Kidney glomerular epithelial cell (primary cell): ENCODE measurements around the gene USP34.
"Not testable (repeated sequence)": the region's sequence is repeated elsewhere in the genome, so short reads cannot be mapped to it uniquely, and the experiment has no call there.

ENCODE experiments used
- DNase-seq: peaks from one replicate; lab custom pipeline; 2025; lab: John Stamatoyannopoulos, UW

Gene USP34

DNA sequence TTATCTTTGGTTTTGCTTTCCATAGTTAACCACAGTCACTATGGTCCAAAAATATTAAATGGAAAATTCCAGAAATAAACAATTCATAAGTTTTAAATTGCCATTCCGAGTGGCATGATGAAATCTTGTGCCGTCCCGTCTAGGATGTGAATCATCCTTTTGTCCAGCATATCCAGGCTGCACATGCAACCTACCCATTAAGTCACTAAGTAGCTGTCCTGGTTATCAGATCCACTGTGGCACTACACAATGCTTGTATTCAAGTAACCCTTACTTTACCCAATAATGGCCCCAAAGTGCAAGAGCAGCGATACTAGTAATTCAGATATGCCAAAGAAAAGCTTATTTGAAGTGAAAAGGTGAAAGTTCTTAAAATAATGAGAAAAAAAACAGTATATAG lies 10.7 kb downstream of the USP34 start:
- peak; percentile 25 for DNase-seq

DNA sequence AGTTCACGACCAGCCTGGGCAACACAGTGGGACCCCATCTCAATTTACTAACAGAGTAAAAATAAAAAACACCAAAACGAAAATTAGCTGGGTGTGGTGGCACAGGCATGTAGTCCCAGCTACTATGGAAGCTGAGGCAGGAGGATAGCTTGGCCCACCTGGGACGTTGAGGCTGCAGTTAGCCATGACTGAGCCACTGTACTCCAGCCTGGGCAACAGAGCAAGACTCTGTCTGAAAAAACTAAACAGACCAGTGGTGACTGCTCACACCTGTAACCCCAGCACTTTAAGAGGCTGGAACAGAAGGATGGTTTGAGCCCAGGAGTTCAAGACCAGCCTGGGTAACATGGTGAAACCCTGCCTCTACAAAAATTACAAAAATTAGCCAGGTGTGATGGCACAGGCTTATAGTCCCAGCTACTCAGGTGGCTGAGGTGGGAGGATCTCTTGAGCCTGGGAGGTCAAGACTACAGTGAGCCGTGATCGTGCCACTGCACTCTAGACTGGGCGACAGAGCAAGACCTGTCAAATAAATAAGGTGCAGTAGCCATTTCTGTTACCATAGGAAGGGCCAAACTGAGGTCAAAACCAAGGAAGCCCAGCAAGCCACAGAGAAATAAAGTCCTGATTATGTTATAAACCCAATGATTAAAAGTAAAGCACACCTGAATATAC lies 14.0 kb downstream of the USP34 start:
- no peak for DNase-seq

DNA sequence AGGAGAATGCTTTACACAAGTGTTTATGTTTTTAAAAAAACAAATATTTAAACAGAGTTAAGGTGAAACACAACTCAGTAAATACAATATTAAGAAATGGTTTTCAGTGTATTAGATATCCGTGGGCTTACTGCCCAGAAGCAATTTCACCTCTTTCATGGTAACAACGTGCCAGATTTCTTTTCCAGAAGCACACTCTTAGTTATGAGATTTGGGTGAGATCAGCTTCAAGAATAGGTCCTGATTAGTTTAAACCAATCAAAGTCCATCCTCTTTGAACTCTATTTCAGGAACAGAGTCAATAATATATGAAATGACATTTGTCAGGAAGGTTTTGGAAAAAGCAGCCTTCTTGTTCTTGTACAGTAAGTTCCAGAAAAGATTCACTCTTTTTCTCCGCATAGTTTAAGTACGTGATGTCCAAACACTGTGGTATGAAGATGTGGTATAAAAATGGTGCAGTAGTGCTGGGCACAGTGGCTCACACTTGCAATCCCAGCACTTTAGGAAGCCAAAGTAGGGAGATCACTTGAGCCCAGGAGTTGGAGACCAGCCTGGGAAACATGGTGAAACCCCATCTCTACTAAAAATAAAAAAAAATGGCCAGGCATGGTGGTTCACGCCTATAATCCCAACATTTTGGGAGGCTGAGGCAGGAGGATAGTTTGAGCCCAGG lies 14.7 kb downstream of the USP34 start:
- no peak for DNase-seq

DNA sequence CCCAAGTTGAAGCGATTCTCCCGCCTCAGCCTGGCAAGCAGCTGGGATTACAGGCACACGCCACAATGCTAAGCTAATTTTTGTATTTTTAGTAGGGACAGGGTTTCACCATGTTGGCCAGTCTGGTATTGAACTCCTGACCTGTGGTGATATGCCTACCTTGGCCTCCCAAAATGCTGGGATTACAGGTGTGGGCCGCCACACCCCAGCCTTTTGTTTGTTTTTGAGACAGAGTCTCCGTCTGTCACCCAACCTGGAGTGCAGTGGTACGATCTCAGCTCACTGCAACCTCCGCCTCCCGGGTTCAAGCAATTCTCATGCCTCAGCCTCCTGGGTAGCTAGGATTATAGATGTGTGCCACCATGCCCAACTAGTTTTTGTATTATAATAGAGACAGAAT lies 15.9 kb downstream of the USP34 start:
- not testable (repeated sequence) for DNase-seq

DNA sequence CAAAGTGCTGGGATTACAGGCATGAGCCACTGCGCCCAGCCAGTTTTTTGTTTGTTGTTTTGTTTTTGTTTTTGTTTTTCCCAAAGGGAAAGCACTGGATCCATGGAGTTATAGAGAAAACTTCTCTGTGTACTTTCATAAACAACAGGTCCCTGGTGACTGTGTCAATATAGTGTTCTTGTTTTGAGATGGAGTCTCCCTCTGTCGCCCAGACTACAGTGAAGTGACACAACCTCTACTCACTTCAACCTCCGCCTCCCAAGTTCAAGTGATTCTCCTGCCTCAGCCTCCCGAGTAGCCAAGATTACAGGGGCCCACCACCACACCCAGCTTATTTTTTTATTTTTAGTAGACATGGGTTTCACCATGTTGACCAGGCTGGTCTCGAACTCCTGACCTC lies 16.5 kb downstream of the USP34 start:
- no peak for DNase-seq

DNA sequence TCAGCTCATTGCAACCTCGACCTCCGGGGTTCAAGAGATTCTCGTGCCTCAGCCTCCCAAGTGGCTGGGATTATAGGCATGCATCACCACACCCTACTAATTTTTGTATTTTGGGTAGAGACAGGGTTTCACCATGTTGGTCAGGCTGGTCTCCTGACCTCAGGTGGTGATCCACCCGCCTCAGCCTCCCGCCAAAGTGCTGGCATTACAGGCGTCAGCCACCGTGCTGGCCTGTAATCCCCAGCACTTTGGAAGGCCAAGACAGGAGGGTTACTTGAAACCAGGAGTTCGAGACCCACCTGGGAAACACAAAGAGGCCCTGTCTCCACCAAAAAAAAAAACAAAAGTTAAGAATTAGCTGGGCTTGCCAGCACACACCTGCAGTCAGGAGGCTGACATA lies 18.5 kb downstream of the USP34 start:
- DNase-seq = no peak

DNA sequence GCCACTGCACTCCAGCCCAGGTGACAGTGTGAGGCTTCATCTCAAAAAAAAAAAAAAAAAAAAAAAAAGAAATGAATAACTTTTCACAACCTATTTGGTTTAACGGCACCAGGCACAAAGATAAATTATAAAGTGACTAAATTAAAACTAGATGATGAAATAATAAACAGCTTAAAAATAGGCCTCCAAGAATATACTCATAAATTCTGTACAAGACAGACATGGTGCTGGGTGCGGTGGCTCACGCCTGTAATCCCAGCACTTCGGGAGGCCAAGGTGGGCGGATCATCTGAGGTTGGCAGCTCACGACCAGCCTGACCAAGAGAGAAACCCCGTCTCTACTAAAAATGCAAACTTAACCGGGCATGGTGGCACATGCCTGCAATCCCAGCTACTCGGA lies 19.7 kb downstream of the USP34 start:
- no peak for DNase-seq

DNA sequence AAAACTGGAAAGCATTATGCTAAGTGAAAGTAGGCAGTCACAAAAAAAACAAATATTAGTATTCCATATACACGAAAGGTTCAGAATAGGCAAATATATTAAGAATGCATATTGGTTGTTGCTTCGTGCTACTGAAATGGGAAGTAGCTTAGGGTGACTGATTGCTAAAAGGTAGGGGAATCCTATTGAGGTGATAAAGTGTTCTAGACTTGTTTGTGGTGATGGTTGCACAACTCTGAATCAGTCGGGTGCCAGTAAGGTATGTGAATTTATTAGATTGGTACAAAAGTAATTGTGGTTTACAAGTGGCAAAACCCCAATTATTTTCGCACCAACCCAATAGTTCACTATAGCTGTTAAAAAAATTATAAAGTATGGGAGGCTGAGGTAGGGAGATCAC lies 20.7 kb downstream of the USP34 start:
- DNase-seq = peak; percentile 15

DNA sequence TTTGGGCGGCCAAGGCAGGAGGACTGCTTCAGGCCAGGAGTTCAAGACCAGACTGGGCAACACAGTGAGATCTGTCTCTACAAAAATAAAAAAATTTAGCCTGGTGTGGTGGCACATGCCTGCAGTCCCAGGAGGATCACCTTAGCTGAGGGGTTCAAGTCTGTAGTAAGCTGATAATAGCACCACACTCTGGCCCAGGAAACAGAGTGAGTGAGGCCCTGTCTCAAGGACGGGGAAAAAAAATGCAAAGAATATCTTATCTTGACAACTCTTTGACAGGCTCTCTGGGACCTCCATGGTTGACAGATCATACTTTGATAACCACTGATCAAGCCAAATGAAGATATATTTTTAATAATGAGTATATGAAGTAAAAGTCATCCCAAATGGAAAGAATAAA lies 22.7 kb downstream of the USP34 start:
- DNase-seq = no peak

DNA sequence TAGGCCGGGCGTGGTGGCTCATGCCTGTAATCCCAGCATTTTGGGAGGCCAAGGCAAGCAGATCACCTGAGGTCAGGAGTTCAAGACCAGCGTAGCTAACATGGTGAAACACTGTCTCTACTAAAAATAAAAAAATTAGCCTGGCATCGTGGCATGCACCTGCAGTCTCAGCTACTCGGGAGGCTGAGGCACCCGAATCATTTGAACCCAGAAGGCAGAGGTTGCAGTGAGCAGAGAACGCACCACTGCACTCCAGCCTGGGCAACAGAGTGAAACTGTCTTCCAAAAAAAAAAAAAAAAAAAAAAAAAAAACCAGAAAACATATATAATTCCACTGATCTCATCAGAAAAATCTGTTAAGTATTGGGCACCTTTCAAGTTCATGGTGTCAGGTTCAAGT lies 23.9 kb downstream of the USP34 start:
- not testable (repeated sequence) for DNase-seq

DNA sequence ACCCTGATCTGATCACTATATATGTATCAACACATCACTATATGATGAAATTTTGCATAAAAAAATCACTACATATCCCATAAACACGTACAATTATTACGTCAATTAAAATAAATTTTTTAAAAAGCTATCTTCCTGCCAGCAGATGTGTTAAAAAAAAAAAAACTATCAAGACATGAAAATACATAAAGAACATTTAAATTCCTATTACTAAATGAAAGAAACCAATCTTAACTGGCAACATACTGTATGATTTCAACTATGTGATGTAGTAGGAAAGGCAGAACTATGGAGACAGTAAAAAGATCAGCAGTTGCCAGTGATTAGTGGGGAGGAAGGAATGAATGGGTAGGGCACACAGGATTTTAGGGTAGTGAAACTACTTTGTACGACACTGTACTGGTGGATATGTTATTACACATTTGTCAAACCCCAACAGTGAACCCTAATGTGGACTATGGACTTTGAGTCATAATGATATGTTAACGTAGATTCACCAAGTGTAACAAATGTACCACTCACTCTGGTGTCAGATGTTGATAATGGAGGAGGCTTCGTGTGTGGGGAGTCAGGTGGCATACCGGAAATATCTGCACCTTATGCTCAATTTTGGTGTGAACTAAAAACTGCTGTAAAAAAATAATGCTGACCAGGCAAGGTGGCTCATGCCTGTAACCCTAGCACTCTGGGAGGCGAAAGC lies 27.4 kb downstream of the USP34 start:
- no peak for DNase-seq

DNA sequence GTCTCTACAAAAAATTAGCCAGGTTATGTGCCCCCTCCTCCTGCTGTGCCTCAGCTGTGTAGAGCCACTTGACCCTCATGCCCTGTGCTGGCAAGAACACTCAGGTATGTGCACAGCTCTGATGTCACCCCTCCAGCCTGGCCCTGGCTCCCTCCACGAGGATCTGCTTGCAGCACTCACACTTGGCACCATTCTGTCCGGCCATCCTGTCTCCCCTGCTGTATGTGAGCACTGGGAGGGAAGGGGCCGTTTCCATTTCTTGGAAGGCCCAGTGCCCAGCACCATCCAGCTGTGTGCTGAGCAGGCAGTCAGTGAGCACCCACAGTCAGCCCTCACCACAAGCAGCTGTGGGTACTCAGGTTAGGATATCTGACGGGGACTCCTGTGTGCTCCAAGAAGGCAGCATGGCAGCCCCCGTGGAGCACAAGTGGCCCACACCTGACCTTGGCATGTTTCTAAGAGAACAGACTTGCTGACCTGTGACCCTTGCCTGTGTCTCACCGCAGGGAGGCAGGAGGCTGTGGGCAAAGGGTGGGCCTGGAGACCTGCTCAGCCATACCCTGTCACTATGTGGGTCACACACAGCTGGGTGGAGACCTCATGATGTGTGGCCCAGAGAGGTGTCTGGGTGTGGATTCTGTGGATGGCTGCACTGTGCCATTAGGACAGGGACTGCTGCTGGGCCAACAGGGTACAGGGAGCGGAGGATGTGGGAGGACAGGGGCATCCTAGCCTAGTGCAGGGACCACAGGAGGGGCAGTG lies 31.5 kb downstream of the USP34 start:
- DNase-seq = no peak

DNA sequence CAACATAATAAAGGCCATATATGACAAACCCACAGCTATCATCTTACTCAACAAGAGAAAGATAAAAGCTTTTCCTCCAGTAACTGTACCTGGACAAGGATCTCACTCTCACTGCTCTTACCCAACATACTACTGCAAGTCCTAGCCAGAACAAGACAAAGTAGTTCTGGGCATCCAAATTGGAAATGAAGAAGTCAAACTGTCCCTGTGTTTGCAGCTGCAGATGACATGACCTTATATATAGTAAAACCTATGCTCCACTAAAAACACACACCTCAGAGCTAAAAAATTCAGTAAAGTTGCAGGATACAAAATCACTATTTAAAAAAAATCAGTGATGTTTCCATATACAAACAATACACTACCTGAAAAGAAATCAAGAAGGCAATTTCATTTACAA lies 32.2 kb downstream of the USP34 start:
- DNase-seq = no peak

DNA sequence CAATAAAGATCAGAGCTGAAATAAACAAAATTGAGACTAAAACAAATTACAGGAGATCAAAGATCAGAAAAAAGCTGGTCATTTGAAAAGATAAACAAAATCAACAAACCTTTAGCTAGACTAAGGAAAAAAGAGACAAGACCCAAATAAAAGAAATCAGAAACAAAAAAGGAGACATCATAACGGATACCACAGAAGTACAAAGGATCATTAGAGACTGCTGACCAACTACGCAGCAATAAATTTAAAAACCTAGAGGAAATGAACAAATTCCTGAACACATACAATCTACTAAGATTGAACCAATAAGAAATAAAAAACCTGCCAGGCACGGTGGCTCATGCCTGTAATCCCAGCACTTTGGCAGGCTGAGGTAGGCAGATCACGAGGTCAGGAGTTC lies 33.7 kb downstream of the USP34 start:
- no peak for DNase-seq

DNA sequence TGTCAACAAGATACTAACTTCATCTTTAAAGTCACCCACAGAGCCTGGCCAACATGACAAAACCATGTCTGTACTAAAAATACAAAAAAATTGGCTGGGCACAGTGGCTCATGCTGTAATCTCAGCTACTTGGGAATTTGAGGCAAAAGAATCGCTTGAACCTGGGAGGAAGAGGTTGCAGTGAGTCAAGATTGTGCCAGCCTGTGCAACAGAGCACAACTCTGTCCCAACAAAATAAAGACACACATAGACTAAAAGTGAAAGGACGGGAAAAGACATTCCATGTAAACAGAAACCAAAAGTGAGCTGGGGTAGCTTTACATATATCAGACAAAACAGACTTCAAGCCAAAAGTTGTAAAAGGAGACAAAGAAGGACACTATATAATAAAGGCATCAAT lies 34.8 kb downstream of the USP34 start:
- DNase-seq = no peak

DNA sequence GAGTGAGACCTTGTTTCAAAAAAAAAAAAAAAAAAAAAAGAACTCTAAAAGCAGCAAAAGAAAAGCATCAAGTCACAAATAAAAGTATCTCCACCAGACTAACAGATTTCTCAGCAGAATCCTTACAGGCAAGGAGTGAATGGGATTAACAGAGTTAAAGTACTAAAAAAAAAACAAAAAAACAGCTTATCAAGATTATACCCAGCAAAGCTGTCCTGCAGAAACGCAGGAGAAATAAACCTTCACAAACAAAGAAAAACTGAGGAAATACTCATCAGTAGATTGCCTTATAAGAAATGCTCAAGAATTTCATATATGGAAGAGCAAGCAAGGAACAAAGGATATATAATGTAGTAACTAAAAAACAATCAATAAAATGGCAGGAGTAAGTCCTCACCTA lies 35.6 kb downstream of the USP34 start:
- DNase-seq = no peak

DNA sequence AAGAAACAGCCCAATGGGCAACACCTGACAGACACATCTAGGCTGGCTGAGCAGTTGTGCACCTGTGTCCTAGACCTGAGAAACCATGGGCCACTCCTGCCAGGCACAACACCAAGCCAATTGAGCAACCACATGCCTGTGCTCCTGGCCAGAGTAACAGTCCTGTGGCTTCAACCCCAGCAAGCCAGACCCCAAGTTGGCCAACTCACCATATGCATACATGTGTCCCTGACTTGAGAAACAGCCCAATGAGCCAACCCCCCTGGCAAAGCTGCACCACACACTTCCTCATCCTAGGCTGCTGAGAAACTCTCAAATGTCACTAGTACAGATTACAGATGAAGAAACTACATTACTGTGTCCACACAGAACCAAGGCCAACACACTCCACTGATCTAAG lies 36.6 kb downstream of the USP34 start:
- DNase-seq = no peak

DNA sequence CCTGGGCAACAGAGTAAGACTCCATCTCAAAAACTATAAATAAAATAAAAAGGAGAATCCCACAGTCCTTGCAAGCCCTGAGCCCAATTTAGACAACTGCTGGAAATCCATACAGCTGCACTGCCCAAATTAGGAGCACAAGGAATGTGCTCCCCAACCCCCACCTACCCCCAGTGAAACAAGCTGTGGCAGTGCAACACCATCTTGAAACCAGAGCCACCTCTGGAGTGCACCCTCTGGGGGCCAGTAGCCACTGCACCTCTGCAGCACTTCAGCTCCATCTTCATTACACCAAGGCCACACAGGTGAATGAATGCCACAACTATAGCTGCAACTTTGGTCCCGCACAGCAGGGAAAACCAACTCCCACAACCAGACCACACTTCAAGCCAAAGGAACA lies 37.3 kb downstream of the USP34 start:
- no peak for DNase-seq

DNA sequence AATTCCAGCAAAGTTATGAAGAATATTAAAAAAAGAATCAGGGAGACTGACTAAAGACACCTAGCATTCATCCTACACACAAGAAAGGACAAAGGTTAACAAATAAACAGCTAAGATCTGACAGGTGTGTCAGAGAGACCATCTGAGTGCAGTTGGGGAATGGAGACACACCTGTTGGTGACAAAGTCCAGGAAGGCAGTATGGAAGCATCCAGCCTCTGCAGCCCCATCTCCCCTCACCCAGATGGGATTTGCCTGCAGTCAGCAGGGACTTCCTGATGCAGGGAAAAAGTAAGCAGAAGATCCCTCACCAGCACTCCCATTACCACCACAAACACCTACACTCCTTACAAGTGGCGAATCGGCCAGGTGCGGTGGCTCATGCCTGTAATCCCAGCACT lies 37.9 kb downstream of the USP34 start:
- no peak for DNase-seq

DNA sequence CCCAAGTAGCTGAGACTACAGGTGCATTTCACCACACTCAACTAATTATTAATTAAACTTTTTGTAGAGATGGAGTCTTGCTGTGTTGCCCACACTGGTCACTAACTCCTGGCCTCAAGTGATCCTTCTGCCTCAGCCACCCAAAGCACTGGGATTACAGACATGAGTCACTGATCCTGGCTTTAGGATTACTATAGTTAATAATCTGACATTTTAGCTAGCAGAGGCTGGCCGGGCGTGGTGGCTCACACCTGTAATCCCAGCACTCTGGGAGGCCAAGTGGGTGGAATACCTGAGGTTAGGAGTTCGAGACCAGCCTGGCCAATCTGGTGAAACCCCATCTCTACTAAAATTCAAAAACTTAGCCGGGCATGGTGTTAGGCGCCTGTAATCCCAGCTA lies 39.5 kb downstream of the USP34 start:
- no peak for DNase-seq

DNA sequence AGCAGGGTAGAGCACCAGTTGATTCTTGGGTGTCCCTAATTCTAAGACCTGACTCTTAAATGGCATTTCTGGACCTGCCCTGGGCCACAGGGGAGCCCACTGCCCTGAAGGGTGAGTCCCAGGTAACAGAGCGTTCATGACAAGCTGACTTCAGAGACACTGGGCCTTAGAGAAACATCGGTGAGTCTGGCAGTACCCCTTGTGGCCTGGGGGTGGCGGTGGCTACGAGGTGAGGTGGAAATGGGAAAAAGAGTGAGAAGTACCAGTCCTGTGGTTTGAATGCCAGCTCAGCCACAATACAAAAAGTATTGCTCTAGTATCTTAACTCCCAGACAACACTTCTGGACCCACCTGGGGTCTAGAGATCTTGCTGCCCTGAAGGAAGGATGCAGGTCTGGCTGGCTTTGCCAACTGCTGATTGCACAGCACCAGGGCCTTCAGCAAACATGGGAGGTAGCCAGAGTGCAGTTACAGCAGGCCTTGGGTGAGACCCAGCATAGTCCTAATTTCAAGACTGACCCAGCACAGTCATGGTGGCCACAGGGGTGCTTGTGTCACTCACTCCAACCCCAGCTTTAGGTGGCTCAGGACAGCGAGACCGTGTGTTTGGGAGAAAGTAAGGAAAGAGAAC lies 44.5 kb downstream of the USP34 start:
- DNase-seq = no peak

DNA sequence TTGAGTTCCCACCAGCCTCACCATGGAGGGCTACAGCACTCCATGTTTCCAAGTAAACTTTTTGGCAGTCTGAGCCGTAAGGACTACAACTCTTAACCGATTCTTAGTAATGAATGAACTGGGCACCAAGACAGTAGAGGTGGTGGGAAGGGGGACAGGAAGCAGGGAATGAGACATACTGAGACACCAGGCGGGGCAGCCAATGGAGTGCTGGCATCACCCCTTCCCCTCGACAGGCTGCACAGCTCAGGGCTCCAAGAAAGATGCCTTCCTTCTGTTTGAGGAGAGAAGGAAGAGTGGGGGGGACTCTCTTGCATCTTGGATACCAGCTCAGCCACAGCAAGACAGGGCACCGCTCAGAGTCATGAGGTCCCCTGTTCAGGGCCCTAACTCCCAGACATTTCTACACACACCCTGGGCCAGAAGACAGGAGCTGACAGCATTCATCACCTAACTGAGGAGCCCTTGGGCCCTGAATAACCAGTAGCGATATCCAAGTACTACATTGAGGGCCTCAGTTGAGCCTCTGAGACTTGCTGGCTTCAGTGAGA lies 45.2 kb downstream of the USP34 start:
- DNase-seq = no peak
